HT1080 (cell line): ENCODE results near the gene MEPCE. TPM values are rescaled to one million over a fixed set of nuclear protein-coding genes. Genes with fewer than 3 reads are reported as not detected.
"Not testable (repeated sequence)": the region's sequence is repeated elsewhere in the genome, so short reads cannot be mapped to it uniquely, and the experiment has no call there.

Source experiments
- DNase-seq: peaks from one replicate; pipeline ENCODE4 v3.0.0-alpha.2; 2015; ENCODE audit warnings: low read depth
- polyA plus RNA-seq, 2 experiments: library from polyadenylated mRNA; depleted of rRNA; stranded (reverse); fragments of >200 nt; gene quantifications; 2 replicates each; pipeline ENCODE4 v1.2.3, GENCODE V29; 2015
- total RNA-seq: library from RNA; depleted of rRNA; stranded (reverse); fragments of >200 nt; shearing (Covaris generic); gene quantifications from 2 replicates; pipeline ENCODE4 v1.2.3, GENCODE V29; 2014; rRNA removed

MEPCE gene, protein sequence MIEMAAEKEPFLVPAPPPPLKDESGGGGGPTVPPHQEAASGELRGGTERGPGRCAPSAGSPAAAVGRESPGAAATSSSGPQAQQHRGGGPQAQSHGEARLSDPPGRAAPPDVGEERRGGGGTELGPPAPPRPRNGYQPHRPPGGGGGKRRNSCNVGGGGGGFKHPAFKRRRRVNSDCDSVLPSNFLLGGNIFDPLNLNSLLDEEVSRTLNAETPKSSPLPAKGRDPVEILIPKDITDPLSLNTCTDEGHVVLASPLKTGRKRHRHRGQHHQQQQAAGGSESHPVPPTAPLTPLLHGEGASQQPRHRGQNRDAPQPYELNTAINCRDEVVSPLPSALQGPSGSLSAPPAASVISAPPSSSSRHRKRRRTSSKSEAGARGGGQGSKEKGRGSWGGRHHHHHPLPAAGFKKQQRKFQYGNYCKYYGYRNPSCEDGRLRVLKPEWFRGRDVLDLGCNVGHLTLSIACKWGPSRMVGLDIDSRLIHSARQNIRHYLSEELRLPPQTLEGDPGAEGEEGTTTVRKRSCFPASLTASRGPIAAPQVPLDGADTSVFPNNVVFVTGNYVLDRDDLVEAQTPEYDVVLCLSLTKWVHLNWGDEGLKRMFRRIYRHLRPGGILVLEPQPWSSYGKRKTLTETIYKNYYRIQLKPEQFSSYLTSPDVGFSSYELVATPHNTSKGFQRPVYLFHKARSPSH
- total RNA-seq, result 69.7 and 86.6 TPM in 2 replicates
- polyA plus RNA-seq (2015; cell fraction: cytosol; rRNA removed), result 33.8 and 37.4 TPM in 2 replicates
- 56.3 and 60.9 TPM in 2 replicates for polyA plus RNA-seq (2015; cell fraction: nucleus; rRNA removed)

DNA sequence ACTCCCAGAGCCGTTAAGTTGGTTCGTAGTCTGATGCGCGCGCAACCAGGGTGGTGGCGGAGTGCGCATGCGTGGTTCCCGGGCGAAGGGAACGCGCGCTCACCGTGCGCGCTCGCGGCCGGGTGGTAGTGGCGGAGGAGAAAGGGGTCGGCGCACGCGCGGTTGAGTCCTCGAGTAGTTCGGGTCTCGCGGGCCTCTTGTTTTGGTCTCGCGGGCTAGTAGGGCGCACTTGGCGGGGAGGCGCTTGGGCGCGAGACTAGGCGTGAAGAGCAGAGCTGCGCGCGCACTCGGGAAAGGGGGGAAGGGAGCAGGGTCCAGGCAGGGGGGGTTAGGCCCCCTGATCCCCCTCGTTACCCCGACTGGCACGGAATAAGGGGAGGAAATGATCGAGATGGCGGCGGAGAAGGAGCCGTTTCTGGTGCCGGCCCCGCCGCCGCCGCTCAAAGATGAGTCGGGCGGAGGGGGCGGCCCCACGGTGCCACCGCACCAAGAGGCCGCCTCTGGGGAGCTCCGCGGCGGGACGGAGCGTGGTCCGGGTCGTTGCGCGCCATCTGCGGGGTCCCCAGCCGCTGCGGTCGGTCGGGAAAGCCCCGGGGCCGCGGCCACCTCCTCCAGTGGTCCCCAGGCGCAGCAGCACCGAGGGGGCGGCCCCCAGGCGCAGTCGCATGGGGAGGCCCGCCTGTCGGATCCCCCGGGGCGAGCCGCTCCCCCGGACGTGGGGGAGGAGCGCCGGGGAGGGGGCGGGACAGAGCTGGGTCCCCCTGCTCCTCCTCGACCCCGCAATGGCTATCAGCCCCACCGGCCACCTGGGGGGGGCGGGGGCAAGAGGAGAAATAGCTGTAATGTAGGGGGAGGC, at the start of gene MEPCE:
TSS of gene MEPCE (plus strand) at position 195 of the 856 bp plus-strand sequence. CDS start at position 383, 188 bp downstream.
- DNase-seq, result peak; percentile 93

DNA sequence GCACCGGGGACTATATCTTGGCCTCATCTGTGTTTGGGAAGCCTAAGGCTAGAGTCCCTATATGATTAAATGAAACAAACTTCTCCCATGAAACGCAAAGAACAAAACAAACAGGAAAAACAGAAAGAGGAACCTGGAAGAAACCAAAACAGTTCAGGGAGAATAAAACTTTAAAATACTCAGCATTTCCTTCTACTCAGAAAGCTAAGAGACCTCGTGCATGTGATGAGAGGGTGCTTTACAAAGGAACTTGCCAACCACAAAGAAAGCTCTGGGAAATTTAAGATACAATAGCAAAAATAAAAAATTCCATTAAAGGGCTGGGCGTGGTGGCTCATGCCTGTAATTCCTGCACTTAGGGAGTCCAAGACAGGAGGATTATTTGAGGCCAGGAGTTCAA, 49.4 kb upstream of the MEPCE start:
- DNase-seq, result no peak

DNA sequence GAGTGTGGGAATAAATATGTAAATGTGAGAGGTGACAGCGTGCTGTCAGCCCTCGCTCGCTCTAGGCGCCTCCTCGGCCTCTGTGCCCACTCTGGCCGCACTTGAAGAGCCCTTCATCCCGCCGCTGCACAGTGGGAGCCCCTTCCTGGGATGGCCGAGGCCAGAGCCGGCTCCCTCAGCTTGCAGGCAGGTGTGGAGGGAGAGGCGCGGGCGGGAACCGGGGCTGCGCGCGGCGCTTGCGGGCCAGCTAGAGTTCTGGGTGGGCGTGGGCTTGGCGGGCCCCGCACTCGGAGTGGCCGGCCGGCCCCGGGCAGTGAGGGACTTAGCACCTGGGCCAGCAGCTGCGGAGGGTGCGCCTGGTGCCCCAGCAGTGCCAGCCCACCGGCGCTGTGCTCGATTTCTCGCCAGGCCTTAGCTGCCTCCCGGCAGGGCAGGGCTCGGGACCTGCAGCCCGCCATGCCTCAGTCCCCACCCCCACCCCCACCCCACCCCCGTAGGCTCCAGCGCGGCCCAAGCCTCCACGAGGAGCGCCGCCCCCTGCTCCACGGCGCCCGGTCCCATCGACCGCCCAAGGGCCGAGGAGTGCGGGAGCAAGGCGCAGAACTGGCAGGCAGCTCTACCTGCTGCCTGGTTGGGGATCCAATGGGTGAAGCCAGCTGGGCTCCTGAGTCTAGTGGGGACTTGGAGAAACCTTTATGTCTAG, 47.9 kb upstream of the MEPCE start:
- DNase-seq, result not testable (repeated sequence)

DNA sequence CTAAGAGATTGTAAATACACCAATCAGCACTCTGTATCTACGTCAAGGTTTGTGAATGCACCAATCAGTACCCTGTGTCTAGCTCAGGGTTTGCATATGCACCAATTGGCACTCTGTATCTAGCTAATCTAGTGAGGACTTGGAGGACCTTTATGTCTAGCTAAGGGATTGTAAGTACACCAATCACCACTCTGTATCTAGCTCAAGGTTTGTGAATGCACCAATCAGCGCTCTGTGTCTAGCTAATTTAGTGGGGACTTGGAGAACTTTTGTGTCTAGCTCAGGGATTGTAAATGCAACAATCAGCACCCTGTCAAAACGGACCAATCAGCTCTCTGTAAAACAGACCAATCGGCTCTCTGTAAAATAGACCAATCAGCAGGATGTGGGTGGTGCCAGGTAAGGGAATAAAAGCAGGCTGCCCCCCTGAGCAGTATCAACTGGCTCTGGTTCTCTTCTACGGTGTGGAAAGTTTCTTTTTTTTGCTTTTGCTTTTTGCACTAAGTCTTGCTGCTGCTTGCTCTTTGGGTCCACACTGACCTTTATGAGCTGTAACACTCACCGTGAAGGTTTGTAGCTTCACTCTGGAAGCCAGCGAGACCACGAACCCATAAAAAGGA, 47.3 kb upstream of the MEPCE start:
- DNase-seq, result peak; percentile 26

DNA sequence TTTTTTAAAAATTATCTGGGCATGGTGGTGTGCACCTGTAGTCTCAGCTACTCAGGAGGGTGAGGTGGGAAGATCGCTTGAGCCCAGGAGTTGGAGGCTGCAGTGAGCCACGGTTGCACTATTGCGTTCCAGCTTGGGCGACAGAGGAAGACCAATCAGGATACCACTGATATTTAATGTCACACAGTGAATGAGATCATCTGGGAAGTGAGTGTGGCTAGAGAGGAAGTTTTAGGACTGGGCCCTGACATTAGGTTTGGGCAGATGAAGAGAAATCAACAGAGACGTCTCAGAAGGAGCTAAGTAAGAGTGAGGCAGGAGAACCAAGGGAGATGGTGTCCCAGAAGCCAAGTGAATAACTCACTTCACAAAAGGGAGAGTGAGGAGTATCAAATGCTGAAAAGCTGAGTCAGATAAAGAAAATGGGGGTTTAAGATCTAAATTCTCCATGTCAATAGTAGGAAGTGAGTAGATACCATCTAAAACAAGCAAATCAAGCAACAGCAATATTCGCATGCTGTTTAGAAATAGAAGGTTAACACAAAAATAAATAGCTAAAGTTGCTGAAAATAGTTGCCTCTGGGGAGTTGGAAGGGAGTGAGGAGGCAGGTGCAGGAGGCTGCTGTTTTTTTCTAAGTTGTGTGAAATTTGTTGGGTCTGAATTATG, 44.9 kb upstream of the MEPCE start:
- DNase-seq, result no peak

DNA sequence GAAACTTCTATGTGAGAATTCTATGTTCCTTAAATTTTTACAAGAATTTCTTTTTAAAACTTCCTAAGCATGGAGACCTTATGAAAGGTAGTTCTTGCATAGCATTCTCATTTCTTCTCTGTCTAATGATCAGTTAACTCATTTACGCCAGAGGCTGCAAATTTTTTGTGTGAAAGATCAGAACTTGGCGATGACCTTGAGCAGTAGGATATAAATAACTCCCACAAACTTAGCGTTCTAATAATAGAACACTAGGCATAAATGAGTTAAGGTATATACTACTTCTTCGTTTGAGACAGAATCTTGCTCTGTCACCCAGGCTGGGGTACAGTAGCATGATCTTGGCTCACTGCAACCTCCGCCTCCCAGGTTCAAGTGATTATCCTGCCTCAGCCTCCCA, 42.7 kb upstream of the MEPCE start:
- no peak for DNase-seq

DNA sequence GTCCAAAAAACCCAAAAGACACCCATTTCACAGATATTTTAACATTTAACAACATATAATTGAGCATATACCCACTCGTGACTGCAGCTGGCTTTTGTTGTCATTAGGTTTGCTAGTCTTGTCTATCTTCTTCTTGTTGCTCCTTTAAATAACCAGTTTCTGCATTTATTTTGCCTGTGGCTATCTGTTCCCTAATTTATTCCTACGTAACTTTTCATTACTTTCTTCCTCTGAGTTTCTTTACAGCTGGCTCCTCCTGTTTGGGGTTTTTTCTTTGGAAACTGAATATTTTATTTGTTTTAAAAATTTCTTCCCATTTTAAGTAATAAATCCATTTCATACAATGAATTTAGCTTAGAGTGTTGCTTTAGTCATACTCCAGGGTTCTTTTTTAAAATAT, 41.9 kb upstream of the MEPCE start:
- no peak for DNase-seq

DNA sequence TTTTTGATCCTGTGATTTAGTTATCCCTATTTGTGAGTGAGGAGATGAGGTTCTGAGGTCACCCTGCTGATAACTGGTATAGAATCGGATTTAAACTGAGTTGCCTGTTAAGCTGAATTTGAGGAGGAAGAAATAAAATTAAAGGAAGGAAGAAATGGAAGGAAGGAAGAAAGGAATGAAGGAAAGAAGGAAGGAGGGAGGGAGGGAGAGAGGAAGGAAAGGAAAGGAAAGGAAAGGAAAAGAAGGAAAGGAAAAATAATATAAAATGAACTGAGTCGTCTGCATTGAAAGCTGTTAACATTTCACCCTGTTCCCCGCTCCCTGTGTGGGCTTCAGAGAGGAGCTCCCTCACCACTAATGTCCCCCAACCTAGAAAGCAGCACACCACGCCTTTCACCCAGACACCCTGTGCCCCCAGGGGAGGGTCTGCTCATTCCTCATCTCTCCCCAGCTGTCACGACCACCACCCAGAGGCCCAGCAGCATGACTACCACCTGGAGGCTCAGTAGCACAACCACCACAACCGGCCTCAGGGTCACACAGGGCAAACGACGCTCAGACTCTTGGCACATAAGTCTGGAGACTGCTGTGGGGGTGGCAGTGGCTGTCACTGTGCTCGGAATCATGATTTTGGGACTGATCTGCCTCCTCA, 40.1 kb upstream of the MEPCE start:
- DNase-seq, result no peak

DNA sequence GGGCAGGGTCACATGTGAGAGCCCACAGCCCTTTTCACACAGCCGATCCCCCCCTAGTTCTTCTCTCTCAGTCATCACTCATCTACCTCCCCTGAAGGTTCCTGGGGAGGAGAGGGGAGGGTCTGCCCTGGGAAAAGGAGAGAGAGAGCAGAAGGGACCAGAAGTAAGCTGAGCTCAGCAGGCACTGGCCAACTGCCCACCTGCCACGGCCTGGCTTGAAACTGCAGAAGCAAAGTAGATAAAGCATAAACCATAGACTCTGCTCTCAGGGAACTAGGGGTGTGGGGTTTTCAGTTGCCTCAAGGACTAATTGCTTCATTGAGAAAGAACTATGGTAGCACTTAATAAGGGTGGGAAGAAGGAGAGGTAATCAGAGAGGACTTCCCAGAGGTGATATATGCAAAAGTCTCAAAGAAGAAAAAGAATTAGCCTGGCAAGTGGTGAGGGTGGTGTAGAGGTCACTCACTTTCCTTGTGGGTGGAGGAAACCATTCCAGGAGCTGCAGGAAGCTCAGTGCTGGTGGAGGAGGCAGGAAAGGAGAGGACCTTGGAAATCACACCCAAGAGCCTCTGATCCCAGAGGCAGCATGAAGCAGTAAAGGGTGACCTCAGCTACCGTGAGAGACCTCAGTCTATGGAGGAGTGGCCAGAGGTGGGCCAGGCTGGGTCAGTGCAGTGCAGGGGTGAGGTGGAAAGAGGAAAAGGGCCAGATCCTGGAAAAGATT, 39.2 kb upstream of the MEPCE start:
- DNase-seq, result no peak

DNA sequence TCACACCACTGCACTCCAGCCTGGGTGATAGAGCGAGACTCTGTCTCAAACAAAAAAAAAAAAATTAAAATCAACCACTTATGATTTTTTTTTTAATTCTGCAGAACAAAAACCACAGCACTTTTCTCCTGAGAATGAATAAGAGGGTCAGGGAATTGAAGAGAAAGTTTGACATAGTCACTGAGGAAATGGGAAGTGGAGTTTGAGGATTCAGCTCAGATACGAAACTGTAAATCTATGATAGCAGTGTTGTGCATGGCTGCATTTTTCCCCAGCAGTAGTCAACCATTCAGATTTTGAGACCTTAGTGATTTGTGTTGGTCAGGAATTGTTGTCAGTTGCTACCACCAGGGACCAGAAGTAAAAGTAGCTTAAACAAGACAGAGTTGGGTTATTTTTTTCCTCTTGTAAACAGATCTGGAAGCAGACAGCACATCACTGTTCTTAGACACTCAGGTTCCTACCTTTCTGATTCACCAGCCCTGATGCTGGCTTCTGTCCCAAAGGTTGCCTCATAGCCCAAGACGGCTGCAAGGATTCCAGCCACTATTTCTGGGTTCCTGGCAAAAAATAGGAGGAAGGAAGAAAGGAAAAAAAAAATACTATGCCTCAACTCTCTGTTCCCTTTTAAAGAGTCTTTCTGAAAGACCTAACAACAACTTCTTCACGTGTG, 36.3 kb upstream of the MEPCE start:
- DNase-seq, result no peak

DNA sequence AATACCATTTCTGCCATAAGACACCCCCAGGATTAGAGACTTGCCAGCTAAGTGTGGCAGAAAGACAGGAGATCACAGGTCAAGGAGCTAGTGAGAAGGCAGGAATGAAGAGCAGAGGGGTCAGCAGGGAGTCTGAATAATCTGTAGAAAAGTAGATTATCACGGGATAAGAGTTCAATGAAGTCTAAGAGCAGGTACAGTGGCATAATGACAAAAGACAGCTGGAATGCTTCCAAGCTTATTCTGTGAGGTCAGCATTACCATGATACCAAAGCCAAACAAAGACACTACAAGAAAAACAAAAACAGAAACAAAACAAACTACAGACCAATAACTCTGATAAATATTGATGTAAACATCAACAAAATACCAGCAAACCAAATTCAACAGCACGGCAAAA, 35.6 kb upstream of the MEPCE start:
- DNase-seq, result no peak

DNA sequence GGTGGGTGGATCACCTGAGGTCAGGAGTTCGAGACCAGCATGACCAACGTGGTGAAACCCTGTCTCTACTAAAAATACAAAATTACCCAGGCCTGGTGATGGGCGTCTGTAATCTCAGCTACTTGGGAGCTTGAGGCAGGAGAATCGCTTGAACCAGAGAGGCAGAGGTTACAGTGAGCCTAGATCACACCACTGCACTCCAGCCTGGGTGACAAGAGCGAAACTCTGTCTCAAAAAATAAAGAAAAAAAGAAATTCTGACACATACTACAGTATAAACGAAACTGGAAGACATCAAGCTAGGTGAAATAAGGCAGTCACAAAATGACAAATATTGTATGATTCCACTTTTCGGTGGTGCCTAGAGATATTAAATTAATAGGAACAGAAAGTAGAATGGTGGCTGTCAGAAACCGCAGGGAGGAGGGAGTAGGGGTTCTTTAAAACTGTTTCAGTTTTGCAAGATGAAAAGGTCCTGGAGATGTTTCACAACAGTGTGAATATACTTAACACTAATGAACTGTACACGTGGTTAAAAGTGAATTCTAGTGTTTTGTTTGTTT, 33.1 kb upstream of the MEPCE start:
- no peak for DNase-seq

DNA sequence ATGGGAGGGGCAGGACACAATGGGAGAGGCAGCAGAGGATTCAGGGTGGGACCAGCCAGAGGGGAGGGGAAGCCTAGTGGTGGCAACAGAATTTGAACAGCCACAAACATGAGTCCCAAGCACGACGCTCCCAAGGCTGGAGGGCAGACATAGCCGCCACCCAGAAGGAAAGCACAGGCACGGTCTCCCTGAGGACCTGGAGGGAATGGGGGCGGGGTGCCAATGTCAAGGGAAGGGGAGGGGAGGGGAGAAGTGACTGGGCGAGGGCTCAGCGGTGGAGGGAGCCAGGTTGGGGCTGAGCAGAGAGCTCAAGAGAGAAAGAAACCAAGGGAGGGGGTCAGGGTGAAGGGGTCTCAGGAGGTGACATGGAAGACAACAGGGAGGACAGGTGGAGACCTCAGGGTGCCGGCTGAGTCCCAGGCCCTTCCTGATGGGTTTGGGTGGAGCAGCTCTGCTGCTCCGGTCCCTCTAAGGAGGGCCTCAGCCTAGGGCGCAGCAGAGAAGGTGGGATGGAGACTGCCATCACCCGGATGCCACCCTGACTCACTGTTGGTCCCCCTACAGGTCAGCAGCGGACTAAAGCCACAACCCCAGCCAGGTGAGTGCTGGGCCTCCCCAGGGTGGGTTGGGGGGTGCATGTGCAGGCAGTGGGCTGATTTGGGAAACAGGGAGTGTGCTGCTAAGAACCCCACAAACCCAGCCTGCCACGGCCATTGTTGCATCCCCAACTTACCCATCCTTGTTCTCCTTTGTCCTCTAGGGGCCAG, 32.1 kb upstream of the MEPCE start:
- DNase-seq, result no peak

DNA sequence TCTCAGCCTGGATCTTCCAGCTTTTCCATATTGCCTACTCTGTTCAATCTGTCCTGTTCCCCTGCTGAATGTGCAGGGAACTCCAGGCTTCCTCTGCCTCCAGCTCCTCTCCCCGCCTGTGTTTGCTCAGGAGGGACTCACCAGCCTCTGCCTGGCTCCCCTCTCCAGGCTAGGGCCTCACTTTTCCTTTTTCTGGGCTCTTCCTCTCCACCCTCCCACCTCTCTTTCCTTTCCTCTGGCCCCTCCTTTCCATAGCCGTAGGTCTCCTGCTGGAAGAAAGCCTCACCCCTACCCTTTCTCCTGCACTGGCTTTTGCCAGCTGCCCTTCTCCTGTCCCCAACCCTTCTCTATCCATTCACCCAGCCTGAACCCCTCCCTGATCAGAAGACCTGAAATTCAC, 31.4 kb upstream of the MEPCE start:
- DNase-seq, result no peak

DNA sequence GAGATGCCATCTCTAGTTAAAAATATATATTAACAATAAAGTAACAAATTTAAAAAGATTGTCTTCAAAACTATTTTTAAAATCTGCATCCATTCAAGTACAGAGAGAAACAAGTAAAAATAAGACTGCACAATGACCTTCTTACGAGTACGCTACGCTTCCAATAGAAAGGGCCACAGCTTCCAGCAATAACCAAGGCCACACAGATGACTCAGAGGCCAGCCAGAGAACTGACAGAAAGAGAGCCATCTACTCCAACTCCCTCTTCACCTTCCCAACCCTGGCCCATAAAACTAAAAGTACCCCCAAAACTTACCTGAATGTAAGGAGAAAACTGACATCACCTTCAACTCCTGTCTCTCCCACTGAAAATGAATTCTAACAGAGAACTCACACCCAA, 29.6 kb upstream of the MEPCE start:
- no peak for DNase-seq

DNA sequence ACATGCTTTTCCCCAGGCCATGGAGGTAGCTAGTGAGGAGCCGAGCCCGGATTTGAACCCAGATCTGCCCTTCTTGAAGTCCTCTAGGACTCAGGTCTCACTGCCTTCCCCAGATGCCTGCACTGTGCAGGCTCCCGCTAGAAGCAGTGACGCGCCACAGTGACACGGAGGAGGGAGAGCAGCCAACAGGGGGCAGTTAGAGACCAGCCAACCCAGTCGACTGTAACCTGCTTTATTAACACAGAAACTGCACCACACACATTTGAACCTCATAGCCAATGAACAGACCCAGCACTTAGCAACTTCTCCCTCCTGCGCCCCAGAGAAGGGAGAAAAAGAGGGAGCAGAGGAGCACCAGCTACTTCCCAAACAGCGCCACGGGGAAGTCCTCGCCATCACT, 29.0 kb upstream of the MEPCE start:
- peak; percentile 26 for DNase-seq

DNA sequence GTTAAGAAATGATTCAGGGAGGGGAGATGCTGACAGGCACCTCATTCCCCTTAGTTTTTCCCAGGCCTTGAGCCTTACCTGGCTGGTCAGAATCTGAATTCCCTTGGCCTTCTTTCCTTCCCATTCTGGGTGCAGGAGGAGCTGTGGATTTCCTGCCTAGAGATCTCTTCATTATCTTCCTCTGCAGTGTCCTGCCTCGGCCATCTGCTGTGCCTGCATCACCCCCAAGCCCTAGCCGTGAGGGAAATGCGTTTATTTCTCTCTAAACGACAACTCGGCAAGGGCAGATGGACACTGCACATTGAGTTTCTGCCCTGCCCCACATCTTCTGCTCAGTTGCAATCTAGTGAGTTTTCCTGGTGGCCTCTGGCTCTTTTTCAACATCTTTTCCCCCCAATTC, 27.8 kb upstream of the MEPCE start:
- DNase-seq, result no peak
